Spleen (tissue), 7 donors: Measurements from ENCODE around the gene ZNF662.

Experiments used
- CTCF ChIP-seq, 11 experiments: fragments of 200-600 bp in 7 of 11; fragments of 450-650 bp in 4 of 11; sonication (generic) in 4 of 11; IDR thresholded peaks in 8 of 11; conservative IDR thresholded peaks in 3 of 11; 1 replicate in 7 of 11; 2 replicates in 4 of 11; pipeline versions ENCODE4 v1.4.0 to v1.8.0; 2016 to 2021; ENCODE audit warnings: antibody characterized with exemption in 11 of 11, inconsistent platforms in 4 of 11, mild to moderate bottlenecking in 1 of 11
- POLR2A ChIP-seq, 3 donors: fragments of 450-650 bp; IDR thresholded peaks; one replicate each; pipeline ENCODE4 v1.5.1; 2017; ENCODE audit warnings: antibody characterized with exemption in 3 of 3, mild to moderate bottlenecking in 1 of 3
- donor health status: DM: no; HTN: no; CAD: no; lungs with moderate emphysema.
- donor health status: DM: no; HTN: no; CAD: no.
- donor health status: DM: no; HTN: no; CAD: no.

GRCh38 chr3:42856544-42856943, 49.4 kb upstream of the ZNF662 start:
- TF ChIP-seq POLR2A (IDR thresholded peaks at IDR 0.05) (no peak), CTCF (IDR thresholded peaks at IDR 0.05 in 8 of 11, conservative IDR thresholded peaks at IDR 0.05 in 3 of 11) (no peak)
